DMS153 treated with DMSO at 0.1 percent for 48 hours (cell line): ENCODE data around the gene SHF.

Source experiments
- DNase-seq: peaks from one replicate; lab custom pipeline; 2025; ENCODE audit not compliant: unreplicated experiment; lab: John Stamatoyannopoulos, UW

SHF gene

GRCh38 chr15:45169608-45170480 is 17.9 kb downstream of the SHF start:
- no peak for DNase-seq

- no peak for DNase-seq
Measured at GRCh38 chr15:45168751-45169551, 18.8 kb downstream of the SHF start.

- no peak for DNase-seq
Measured at GRCh38 chr15:45168286-45168685, 19.5 kb downstream of the SHF start.

GRCh38 chr15:45167631-45168205 is 20.0 kb downstream of the SHF start:
- DNase-seq: no peak

GRCh38 chr15:45166834-45167630 is 20.7 kb downstream of the SHF start:
- peak; percentile 43 for DNase-seq

GRCh38 chr15:45165536-45165935 is 22.2 kb downstream of the SHF start:
- DNase-seq: no peak

- no peak for DNase-seq
Measured at GRCh38 chr15:45164914-45165313, 22.9 kb downstream of the SHF start.

GRCh38 chr15:45163508-45163856 is 24.3 kb downstream of the SHF start:
- DNase-seq: no peak

GRCh38 chr15:45162771-45163507 is 24.8 kb downstream of the SHF start:
- DNase-seq: peak; percentile 1

GRCh38 chr15:45161666-45162065 is 26.1 kb downstream of the SHF start:
- DNase-seq: no peak

GRCh38 chr15:45157974-45158373 is 29.8 kb downstream of the SHF start:
- DNase-seq: no peak

- no peak for DNase-seq
Measured at GRCh38 chr15:45156744-45157455, 30.9 kb downstream of the SHF start.

- DNase-seq: no peak
Measured at GRCh38 chr15:45155739-45156138, 32.0 kb downstream of the SHF start.

- DNase-seq: no peak
Measured at GRCh38 chr15:45151998-45152828, 35.6 kb downstream of the SHF start.

- no peak for DNase-seq
Measured at GRCh38 chr15:45150997-45151396, 36.8 kb downstream of the SHF start.

GRCh38 chr15:45150481-45150880 is 37.3 kb downstream of the SHF start:
- DNase-seq: no peak

- no peak for DNase-seq
Measured at GRCh38 chr15:45149060-45149459, 38.7 kb downstream of the SHF start.

- no peak for DNase-seq
Measured at GRCh38 chr15:45148076-45149059, 39.4 kb downstream of the SHF start.
